Activated T-cell treated with anti-CD3 and anti-CD28 coated beads, Interleukin-2, amount 50 U/mL, for 4 hours (primary cell): ENCODE data around the gene AMIGO1. TPM values are rescaled to one million over a fixed set of nuclear protein-coding genes. Genes with fewer than 3 reads are reported as not detected.

Experiments
- ATAC-seq, 2 donors: fragments of 200-7000 bp; cut with Tn5 transposase; one replicate each; pipeline ENCODE4 v1.10.0; 2021
- DNase-seq: peaks from one replicate; pipeline ENCODE4 v3.0.0-alpha.2; 2020
- H3K27me3 Mint-ChIP-seq: one replicate; pipeline ENCODE4 v1.8.0; 2021; ENCODE audit warnings: low read depth, mixed read lengths
- H3K36me3 Mint-ChIP-seq: one replicate; pipeline ENCODE4 v1.8.0; 2022; ENCODE audit warnings: mixed read lengths; ENCODE audit not compliant: insufficient read depth
- H3K4me1 Mint-ChIP-seq: one replicate; pipeline ENCODE4 v1.8.0; 2021; ENCODE audit warnings: low read depth, mixed read lengths
- H3K4me3 Mint-ChIP-seq: one replicate; pipeline ENCODE4 v1.8.0; 2021; ENCODE audit warnings: mild to moderate bottlenecking, moderate library complexity, mixed read lengths
- H3K9me3 Mint-ChIP-seq: one replicate; pipeline ENCODE4 v1.8.0; 2021; ENCODE audit warnings: mixed read lengths
- total RNA-seq, 3 donors: library from RNA; stranded (reverse); gene quantifications; one replicate each; pipeline ENCODE4 v1.2.1, GENCODE V29; 2021

Gene AMIGO1, protein sequence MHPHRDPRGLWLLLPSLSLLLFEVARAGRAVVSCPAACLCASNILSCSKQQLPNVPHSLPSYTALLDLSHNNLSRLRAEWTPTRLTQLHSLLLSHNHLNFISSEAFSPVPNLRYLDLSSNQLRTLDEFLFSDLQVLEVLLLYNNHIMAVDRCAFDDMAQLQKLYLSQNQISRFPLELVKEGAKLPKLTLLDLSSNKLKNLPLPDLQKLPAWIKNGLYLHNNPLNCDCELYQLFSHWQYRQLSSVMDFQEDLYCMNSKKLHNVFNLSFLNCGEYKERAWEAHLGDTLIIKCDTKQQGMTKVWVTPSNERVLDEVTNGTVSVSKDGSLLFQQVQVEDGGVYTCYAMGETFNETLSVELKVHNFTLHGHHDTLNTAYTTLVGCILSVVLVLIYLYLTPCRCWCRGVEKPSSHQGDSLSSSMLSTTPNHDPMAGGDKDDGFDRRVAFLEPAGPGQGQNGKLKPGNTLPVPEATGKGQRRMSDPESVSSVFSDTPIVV
- 1 to 10 TPM; 2.9 to 4.5 (median 4.0) TPM for total RNA-seq

DNA sequence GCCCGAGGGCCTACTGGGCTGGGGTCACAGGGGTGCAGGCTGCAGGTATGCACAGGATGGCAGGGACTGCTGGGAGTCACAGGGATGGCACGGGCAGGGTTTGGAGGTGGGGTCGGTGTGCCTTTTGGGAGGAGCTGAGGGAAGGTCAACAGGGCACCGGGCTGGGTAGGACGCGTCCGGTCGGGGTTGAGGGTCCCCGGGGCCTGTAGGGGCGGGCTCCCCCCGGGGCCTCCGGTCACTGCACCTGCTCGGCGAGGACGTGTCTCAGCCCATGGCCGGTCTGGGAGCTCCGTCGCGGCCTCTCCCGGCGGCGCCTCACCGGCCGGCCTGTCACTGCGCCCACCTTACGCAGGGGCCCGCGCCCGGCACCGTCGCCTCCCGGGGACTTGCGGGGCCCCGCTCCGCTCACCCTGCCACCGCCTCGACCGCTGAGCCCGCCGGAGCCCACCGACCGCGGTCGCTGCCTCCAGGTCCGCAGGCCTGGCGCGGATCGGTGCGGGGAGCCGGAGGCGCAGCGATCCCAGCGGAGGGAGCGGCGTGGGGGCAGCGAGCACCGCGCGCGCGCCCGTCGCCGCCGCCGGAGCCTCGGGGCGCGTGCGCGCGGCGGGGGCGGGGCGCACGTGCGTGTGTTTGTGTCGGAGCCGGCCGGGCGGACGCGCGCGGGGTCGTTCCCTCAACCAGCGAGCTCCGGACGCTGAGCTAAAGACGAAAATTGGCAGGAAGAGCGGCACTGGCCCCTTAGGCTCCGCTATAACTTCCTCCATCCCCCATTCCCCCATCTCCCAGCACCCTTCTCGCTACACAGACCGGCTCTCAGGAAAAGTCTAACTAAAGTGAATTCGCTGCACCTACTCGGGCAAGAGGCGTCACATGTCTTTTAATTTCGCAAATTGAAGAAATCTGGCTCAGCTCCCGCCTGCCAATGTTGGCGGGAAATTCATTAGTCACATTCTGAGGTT lies at the start of gene AMIGO1:
AMIGO1 (minus strand) TSS at position 552 of the 959 bp plus-strand sequence. CDS start 815 bp downstream, outside the sequence.
- Mint-ChIP-seq H3K36me3 (peaks cover 6% of the 10 kb centered on the region), H3K9me3 (no peaks in the 10 kb centered on the region), H3K4me1 (peaks cover 59% of the 10 kb centered on the region), H3K27me3 (no peaks in the 10 kb centered on the region), H3K4me3 (peak within 1 kb of the TSS; percentile 91)
- ATAC-seq (peak; percentile 72 to 77), DNase-seq (peak; percentile 53)

DNA sequence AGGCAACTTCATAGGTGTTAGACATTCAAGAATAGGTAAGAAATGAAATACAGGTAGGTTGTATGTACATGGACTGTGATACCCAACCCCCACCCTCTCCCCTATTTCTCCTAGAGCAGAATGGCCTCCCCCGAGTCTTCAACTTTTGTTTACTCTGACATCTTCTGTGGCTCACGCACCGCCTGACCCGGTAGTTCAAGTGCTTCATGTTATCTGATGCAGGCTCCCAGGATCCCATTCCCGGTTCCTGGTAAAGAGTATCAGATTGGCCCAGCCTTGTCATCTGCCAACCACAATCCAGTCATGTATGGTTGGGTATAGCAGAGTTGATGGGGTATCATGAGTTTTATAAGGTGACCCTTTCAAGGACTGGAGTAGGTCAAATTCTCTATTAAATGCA lies 48.0 kb upstream of the AMIGO1 start:
- Mint-ChIP-seq H3K9me3 (no peaks in the 10 kb centered on the region), H3K4me1 (peaks cover 84% of the 10 kb centered on the region), H3K27me3 (no peaks in the 10 kb centered on the region), H3K4me3 (no peak overlapping the region), H3K36me3 (peaks cover 11% of the 10 kb centered on the region)
- no peak for ATAC-seq
- no peak for DNase-seq

DNA sequence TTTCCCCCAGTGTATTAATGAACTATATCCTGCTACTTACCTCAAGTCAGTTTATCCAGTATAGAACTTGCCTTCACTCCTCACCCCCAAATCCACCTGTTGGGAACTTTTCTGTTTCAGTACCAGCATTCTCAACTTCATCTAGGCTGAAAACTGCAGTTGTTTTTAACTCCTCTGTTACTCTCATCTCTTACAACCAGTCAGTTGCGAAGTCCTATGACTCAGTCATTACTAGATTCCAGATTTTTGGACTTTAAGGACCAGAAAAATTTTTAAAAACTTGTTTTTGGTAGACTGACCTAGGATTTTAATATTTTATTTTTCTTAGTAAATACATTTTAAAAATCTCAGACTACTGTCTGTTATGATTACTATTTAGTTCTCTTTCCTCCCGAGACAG lies 47.0 kb upstream of the AMIGO1 start:
- ATAC-seq (no peak), DNase-seq (no peak)
- H3K4me1 Mint-ChIP-seq: peaks cover 81% of the 10 kb centered on the region
- peaks cover 11% of the 10 kb centered on the region for H3K36me3 Mint-ChIP-seq
- H3K9me3 Mint-ChIP-seq: no peaks in the 10 kb centered on the region
- H3K4me3 Mint-ChIP-seq: no peak overlapping the region
- no peaks in the 10 kb centered on the region for H3K27me3 Mint-ChIP-seq

DNA sequence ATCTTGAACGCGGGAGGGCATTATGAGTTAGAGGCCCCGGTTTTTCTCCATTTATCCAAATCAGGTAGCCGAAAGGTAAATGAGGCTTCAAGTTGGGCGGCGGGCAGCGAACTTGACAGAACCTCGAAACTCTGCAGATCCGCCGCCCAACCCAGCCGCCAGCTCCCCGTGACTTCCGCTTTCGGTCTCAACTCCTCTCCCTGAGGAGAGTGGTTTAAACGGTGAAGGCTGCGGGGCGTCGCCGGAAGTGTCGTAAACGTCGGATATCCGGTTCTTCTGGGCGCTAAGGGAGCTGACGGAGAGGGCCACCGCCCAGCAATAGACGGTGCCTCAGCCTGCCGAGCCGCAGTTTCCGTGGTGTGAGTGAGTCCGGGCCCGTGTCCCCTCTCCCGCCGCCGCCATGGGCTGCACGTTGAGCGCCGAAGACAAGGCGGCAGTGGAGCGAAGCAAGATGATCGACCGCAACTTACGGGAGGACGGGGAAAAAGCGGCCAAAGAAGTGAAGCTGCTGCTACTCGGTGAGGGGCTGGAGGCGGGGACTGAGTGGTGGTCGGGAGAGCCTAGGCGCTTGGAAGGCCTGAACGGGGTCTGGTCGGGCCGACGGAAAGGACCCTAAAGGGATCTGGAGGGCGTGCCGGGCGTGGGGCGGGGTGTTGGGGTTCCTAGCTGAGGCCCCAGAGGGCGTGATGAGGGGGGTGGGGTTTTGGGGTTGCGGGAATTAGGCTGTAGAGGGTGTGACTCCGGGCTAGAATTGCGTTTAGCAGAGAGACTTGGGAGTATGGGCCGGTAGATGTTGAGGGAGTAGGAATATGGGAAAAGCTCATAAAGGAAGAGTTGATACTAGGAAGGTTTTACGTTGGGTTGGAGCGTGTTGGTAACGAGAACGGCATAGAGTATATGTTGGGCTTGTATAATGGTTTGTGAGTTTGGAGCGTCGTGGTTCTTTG lies 39.1 kb upstream of the AMIGO1 start, which contains the start of gene GNAI3:
GNAI3 (plus strand) TSS at position 295 of the 947 bp plus-strand sequence; CDS start at position 401, 106 bp downstream.
- Mint-ChIP-seq H3K4me3 (peak within 1 kb of the TSS; percentile 94), H3K9me3 (no peaks in the 10 kb centered on the region), H3K4me1 (peaks cover 50% of the 10 kb centered on the region), H3K36me3 (no peaks in the 10 kb centered on the region), H3K27me3 (no peaks in the 10 kb centered on the region)
- ATAC-seq (peak; percentile 98), DNase-seq (peak; percentile 90)

DNA sequence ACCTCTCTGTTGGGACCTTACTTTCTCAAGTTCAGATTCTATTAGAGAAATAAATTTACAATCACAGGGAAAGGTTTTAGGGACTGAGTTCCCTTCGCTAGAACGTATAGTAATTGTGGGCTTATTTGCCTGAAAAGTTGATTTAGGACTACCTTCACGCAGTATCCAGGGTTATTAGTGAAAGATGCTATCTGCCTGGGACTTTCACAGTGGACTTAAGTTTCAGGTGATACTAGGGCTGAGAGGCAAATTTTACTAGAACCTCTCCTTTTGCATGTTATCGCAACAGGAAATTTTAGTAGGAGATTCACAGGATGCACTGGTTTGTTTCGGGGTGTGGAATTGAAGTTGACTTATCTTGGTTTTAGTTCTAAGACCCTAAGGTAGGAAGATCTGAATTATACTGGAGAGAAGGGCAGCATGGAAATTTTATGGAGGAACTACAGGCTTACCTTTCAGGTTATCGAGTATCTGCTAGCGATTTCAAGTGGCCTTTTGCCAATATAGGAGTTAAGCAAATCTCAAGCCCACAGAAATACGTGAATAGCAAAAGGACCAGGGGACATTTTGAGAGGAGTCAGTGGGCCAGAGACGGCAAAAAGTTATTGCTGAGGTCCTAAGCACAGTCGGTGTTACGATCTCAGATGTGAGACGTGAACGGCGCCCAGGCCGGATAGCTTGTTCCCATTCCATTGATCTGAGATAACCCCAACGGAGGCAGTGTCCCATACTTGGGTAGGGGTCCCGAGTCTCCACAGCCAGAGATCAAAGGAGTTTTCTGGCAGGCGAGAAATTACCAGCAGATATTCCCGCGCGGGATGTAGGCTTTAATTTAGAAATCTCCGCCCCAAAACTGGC lies 38.2 kb upstream of the AMIGO1 start:
- Mint-ChIP-seq H3K9me3 (no peaks in the 10 kb centered on the region), H3K4me1 (peaks cover 45% of the 10 kb centered on the region), H3K4me3 (peak overlapping the region; percentile 94), H3K36me3 (no peaks in the 10 kb centered on the region), H3K27me3 (no peaks in the 10 kb centered on the region)
- no peak for ATAC-seq
- no peak for DNase-seq

DNA sequence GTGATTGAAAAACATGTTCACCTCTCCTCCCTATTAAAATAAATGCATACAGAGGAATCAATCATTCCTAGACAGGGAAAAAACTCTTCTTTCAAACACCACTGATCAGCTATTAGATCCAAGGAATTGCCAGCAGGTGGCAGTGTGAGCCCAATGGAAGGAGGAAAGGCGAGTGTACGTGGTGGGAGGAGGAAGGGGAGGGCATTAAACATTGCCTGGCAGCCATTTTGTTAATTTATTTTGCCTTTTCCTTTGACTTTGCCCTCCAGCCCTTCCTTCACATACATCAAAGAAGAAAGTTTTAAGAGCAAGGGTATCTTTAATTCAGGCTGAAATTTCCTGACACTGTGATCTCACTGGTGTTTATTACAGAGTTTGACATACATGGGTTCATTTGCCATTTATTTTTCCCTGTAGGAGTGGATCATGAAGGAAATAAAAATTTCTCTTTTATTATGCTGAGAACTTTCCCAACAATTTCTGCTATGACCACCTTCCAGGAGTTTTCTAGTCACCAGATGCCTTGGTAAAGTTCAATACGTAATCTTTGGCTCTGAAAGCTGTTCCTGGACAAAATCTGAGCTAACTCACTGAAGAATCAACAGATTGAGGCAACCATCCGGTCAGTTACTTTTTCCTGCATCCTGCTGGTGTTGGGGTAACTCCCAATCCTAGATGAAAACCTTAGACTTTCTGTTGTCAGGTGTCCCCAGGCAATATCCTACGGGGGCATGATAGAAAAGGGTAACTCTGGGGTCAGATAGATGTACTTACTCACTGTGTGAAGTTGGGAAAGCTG lies 37.0 kb upstream of the AMIGO1 start:
- DNase-seq (peak; percentile 89), ATAC-seq (peak; percentile 42 to 47)
- Mint-ChIP-seq H3K4me1 (peaks cover 39% of the 10 kb centered on the region), H3K9me3 (no peaks in the 10 kb centered on the region), H3K27me3 (no peaks in the 10 kb centered on the region), H3K4me3 (peak overlapping the region; percentile 94), H3K36me3 (no peaks in the 10 kb centered on the region)

DNA sequence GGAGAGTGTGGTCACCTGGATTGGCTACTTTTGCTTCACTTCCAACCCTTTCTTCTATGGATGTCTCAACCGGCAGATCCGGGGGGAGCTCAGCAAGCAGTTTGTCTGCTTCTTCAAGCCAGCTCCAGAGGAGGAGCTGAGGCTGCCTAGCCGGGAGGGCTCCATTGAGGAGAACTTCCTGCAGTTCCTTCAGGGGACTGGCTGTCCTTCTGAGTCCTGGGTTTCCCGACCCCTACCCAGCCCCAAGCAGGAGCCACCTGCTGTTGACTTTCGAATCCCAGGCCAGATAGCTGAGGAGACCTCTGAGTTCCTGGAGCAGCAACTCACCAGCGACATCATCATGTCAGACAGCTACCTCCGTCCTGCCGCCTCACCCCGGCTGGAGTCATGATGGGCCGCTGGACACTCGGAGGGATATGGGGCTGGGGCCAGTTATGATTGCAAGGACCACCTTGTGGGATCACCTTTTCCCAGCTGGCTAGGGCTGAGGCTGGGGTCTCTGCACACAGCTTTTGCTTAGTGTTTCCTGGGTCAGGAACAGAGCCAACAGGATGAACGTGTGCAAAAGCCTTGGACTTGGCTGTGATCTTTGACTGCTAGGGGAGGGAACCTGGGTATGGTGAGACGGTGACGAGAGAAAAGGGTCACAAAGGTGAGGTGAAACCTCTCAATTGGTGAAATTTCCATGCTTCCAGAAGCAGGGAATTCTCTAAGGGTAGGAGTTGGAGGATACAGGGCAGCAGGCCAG lies 34.6 kb upstream of the AMIGO1 start:
- no peak for ATAC-seq
- Mint-ChIP-seq H3K4me1 (peaks cover 20% of the 10 kb centered on the region), H3K36me3 (no peaks in the 10 kb centered on the region), H3K9me3 (no peaks in the 10 kb centered on the region), H3K4me3 (no peak overlapping the region), H3K27me3 (no peaks in the 10 kb centered on the region)
- DNase-seq: no peak

DNA sequence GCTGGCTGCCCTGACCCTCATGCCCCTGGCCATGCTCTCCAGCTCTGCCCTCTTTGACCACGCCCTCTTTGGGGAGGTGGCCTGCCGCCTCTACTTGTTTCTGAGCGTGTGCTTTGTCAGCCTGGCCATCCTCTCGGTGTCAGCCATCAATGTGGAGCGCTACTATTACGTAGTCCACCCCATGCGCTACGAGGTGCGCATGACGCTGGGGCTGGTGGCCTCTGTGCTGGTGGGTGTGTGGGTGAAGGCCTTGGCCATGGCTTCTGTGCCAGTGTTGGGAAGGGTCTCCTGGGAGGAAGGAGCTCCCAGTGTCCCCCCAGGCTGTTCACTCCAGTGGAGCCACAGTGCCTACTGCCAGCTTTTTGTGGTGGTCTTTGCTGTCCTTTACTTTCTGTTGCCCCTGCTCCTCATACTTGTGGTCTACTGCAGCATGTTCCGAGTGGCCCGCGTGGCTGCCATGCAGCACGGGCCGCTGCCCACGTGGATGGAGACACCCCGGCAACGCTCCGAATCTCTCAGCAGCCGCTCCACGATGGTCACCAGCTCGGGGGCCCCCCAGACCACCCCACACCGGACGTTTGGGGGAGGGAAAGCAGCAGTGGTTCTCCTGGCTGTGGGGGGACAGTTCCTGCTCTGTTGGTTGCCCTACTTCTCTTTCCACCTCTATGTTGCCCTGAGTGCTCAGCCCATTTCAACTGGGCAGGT lies 33.9 kb upstream of the AMIGO1 start:
- DNase-seq (no peak), ATAC-seq (no peak)
- H3K9me3 Mint-ChIP-seq: no peaks in the 10 kb centered on the region
- no peaks in the 10 kb centered on the region for H3K36me3 Mint-ChIP-seq
- no peaks in the 10 kb centered on the region for H3K27me3 Mint-ChIP-seq
- no peak overlapping the region for H3K4me3 Mint-ChIP-seq
- peaks cover 17% of the 10 kb centered on the region for H3K4me1 Mint-ChIP-seq

DNA sequence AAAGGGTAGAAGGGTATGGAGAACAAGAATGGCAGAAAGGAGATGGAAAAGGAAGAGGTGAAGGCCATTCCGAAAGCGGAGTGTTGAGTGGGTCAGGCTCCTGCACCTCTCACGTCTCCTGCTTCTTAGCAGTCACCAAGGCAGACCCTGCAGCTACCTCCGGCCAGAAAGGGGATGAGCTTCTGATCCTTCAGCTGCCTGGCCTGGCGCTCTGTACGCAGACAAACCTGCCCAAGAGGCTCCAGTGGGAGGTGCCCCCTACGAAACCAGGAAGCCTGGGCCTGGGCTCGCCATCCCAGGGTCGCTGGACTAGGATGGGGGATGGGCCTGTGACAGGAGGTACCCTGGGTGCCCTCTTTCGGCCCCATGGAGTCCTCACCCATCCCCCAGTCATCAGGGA lies 33.1 kb upstream of the AMIGO1 start:
- ATAC-seq (no peak), DNase-seq (no peak)
- H3K4me3 Mint-ChIP-seq: no peak overlapping the region
- no peaks in the 10 kb centered on the region for H3K36me3 Mint-ChIP-seq
- no peaks in the 10 kb centered on the region for H3K9me3 Mint-ChIP-seq
- peaks cover 16% of the 10 kb centered on the region for H3K4me1 Mint-ChIP-seq
- no peaks in the 10 kb centered on the region for H3K27me3 Mint-ChIP-seq

DNA sequence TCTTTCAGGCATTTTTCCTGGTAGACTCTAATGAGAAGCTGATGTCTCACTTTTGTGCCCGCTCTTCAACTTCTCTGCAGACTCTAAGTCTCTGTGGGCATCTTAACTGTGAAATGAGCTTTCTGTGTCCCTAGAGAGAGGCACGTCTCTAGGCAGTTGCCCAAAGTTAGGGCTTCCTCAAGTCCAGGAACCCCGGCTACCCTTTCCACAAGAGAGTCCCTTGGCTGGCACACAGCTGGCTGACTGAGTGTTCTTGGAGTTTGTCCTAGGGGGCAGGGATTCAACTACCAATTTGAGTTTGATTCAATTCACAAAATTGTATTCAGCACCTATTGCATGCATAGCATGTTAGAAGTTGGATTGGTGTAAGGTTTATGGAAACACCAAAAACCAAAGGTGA lies 31.6 kb upstream of the AMIGO1 start:
- ATAC-seq: no peak
- DNase-seq: no peak
- peaks cover under 1% of the 10 kb centered on the region for H3K4me1 Mint-ChIP-seq
- no peaks in the 10 kb centered on the region for H3K27me3 Mint-ChIP-seq
- no peaks in the 10 kb centered on the region for H3K36me3 Mint-ChIP-seq
- no peaks in the 10 kb centered on the region for H3K9me3 Mint-ChIP-seq
- no peak overlapping the region for H3K4me3 Mint-ChIP-seq

DNA sequence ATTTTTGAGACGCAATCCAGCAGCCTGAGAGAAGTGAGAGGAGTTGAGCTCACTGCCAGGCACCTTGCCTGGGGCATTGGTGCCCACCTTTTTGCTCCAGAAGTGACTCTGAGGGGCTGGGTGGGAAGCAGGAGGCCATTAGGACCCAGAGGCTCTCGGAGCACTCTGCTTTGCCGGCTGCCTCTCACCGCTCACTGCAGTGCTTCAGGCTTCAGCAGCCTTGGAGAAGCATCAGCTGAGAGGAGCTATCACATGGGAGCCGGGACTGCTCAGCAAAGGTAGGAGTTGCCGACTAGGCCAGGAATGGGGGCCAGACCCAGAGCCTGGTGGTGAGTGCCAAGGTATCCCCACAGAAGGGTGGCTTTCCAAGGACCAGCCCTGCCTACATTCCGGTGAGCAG lies 30.1 kb upstream of the AMIGO1 start, which contains the start of gene GPR61:
GPR61 (plus strand) TSS at position 197 of the 400 bp plus-strand sequence. CDS start 3,151 bp downstream, outside the sequence.
- DNase-seq (no peak), ATAC-seq (no peak)
- Mint-ChIP-seq H3K9me3 (no peaks in the 10 kb centered on the region), H3K27me3 (no peaks in the 10 kb centered on the region), H3K36me3 (no peaks in the 10 kb centered on the region), H3K4me3 (no peak within 1 kb of the TSS), H3K4me1 (no peaks in the 10 kb centered on the region)
